ENCODE data around the gene PAPOLA. TPM values are rescaled to one million over a fixed set of nuclear protein-coding genes. Genes with fewer than 3 reads are reported as not detected.

The PAPOLA gene
- total RNA-seq, 4 donors from 2014 or later = 111 to 167 (median 134) TPM

DNA sequence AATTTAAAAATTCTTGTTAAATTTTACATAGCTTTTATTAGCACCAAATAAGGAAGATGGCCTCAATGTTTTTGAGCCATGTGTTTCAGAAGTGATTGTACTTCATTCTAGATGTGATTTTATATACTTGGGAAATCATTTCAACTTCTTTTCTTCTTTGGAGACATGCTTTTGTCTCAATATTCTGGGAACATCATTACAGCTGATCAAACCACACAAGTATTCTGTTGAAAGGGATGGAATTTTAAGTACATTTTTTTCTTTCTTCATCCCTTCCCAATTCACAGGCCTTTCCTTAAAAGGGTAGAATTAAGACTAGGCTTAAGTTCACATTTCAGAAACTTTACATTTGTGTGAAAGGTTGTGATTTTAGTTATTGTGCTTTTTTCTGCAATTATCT is 66.4 kb downstream of the PAPOLA start:
- peaks cover 0 to 42% of the 10 kb centered on the region in 2 donors for H3K36me3 ChIP-seq
- ATAC-seq = no peak
- peaks cover 0 to 7% (median under 1%) of the 10 kb centered on the region in 3 donors for H3K4me1 ChIP-seq

DNA sequence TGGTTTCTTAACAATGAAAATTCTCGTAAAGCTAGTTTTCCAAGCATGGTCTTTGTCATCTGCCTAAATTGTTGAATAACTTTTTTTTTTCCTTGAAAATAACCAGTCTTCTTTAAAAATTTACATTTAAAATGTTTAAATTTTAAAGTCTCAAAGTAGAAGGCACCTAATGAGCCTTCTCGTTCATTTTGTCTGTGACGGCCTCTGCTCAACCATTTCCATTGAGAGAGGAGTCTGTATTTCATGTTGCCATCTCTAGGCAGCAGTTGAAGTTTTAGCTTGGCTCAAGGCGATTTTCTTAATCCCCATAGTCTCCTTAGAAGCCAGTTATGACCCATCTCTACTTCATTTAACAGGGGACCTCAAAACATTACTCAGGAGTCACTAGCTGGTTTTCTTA is 69.1 kb downstream of the PAPOLA start:
- H3K9me3 ChIP-seq = no peaks in the 10 kb centered on the region
- no peaks in the 10 kb centered on the region for H3K27me3 ChIP-seq
- no peak overlapping the region for H3K4me3 ChIP-seq
- H3K27ac ChIP-seq = no peak overlapping the region
- 93 to 100% methylated on average over 1 to 4 of the region's 4 CpGs for WGBS, 2 donors (ENCODE audit: low coverage in 1 of 2)
- no peak for TF ChIP-seq POLR2A (IDR thresholded peaks at IDR 0.05)
- TF ChIP-seq EP300 (IDR thresholded peaks at IDR 0.05) = no peak
- TF ChIP-seq, protein P1, sequence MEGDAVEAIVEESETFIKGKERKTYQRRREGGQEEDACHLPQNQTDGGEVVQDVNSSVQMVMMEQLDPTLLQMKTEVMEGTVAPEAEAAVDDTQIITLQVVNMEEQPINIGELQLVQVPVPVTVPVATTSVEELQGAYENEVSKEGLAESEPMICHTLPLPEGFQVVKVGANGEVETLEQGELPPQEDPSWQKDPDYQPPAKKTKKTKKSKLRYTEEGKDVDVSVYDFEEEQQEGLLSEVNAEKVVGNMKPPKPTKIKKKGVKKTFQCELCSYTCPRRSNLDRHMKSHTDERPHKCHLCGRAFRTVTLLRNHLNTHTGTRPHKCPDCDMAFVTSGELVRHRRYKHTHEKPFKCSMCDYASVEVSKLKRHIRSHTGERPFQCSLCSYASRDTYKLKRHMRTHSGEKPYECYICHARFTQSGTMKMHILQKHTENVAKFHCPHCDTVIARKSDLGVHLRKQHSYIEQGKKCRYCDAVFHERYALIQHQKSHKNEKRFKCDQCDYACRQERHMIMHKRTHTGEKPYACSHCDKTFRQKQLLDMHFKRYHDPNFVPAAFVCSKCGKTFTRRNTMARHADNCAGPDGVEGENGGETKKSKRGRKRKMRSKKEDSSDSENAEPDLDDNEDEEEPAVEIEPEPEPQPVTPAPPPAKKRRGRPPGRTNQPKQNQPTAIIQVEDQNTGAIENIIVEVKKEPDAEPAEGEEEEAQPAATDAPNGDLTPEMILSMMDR (IDR thresholded peaks at IDR 0.05) = no peak
- TF ChIP-seq POLR2AphosphoS5 (IDR thresholded peaks at IDR 0.05) = no peak
- H3K4me1 ChIP-seq = peaks cover 6 to 26% (median 15%) of the 10 kb centered on the region in 3 donors
- ATAC-seq = no peak
- H3K36me3 ChIP-seq = peaks cover 0 to 20% of the 10 kb centered on the region in 2 donors

More for the DNA sequence above, 66.4 kb downstream of the PAPOLA start:
- no peaks in the 10 kb centered on the region for H3K27me3 ChIP-seq
- no peak overlapping the region for H3K4me3 ChIP-seq
- no peaks in the 10 kb centered on the region for H3K9me3 ChIP-seq
- no peak for TF ChIP-seq EP300 (IDR thresholded peaks at IDR 0.05)
- no peak for TF ChIP-seq POLR2AphosphoS5 (IDR thresholded peaks at IDR 0.05)
- TF ChIP-seq, protein P1 (IDR thresholded peaks at IDR 0.05) = no peak
- TF ChIP-seq POLR2A (IDR thresholded peaks at IDR 0.05) = no peak
- no peak overlapping the region for H3K27ac ChIP-seq

GRCh38 chr14:96573473-96574100 is 71.4 kb downstream of the PAPOLA start:
- H3K4me1 ChIP-seq = peaks cover 6 to 37% (median 15%) of the 10 kb centered on the region in 3 donors
- ATAC-seq = no peak
- 89 to 98% methylated on average over 5 of the region's 5 CpGs for WGBS, 2 donors (ENCODE audit: low coverage in 1 of 2)
- H3K4me3 ChIP-seq = no peak overlapping the region
- no peak for TF ChIP-seq EP300 (IDR thresholded peaks at IDR 0.05)
- no peak for TF ChIP-seq POLR2AphosphoS5 (IDR thresholded peaks at IDR 0.05)
- no peak for TF ChIP-seq POLR2A (IDR thresholded peaks at IDR 0.05)
- TF ChIP-seq, protein P1 (IDR thresholded peaks at IDR 0.05) = no peak
- no peaks in the 10 kb centered on the region for H3K9me3 ChIP-seq
- H3K27ac ChIP-seq = no peak overlapping the region
- no peaks in the 10 kb centered on the region for H3K27me3 ChIP-seq
- peaks cover 0 to 7% of the 10 kb centered on the region in 2 donors for H3K36me3 ChIP-seq

DNA sequence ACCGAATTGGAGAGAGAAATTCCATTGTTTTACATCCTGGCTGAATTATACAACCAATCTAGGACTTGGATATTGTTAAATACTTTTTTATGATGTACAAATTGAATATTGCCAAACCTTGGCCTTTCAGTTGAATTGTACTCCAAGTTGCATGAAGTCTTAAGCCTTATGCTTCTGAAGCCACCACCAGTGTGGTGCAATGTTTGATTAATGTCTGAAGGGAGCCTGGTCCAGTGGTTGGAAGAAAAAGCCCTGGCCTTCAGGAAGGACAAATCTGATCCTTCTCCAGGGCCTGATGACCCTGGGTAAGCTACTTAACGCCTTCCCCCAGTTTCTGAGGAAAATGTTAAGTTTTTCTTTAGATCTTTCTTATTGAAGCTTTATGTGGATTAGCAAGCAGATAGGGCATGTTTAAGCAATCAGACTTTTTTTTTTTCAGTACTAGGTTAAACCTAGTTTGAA is 72.0 kb downstream of the PAPOLA start:
- no peaks in the 10 kb centered on the region for H3K27me3 ChIP-seq
- H3K36me3 ChIP-seq = peaks cover 0 to 4% of the 10 kb centered on the region in 2 donors
- H3K27ac ChIP-seq = peak overlapping the region in 2 of 4 donors; percentile 4 to 24
- 58 to 100% methylated on average over 1 to 2 of the region's 2 CpGs for WGBS, 2 donors (ENCODE audit: low coverage in 1 of 2)
- no peaks in the 10 kb centered on the region for H3K9me3 ChIP-seq
- TF ChIP-seq EP300 (IDR thresholded peaks at IDR 0.05) = no peak
- TF ChIP-seq, protein P1 (IDR thresholded peaks at IDR 0.05) = no peak
- TF ChIP-seq POLR2AphosphoS5 (IDR thresholded peaks at IDR 0.05) = no peak
- TF ChIP-seq POLR2A (IDR thresholded peaks at IDR 0.05) = no peak
- H3K4me3 ChIP-seq = no peak overlapping the region
- H3K4me1 ChIP-seq = peaks cover 6 to 37% (median 15%) of the 10 kb centered on the region in 3 donors
- ATAC-seq = no peak

Data from gastroesophageal sphincter (tissue), 4 donors.